ENCODE results near the gene ABCB9.

- TF ChIP-seq CTCF (IDR thresholded peaks at IDR 0.05; ENCODE audit: insufficient read depth, low read depth, low read length) (no peak), EZH2 (IDR thresholded peaks at IDR 0.05; ENCODE audit: insufficient read depth, low read length) (no peak)
Observed at GRCh38 chr12:122934722-122935121, 31.5 kb downstream of the ABCB9 start.
